Esophagus muscularis mucosa (tissue), 3 donors: Measurements from ENCODE around the gene MCRIP2.

Experiments used
- CTCF ChIP-seq, 3 experiments: fragments of 200-600 bp in 2 of 3; fragments of 450-650 bp in 1 of 3; sonication (generic) in 2 of 3; IDR thresholded peaks; one replicate each; pipeline ENCODE4 v1.5.1; 2017 to 2019; ENCODE audit warnings: antibody characterized with exemption in 3 of 3, mild to moderate bottlenecking in 2 of 3, moderate library complexity in 1 of 3
- POLR2A ChIP-seq: fragments of 450-650 bp; IDR thresholded peaks from one replicate; pipeline ENCODE4 v1.6.1; 2017; ENCODE audit warnings: antibody characterized with exemption, moderate library complexity, mild to moderate bottlenecking, low read depth
- POLR2AphosphoS5 ChIP-seq, 2 donors: sonication (generic); formaldehyde crosslinking; IDR thresholded peaks; one replicate each; pipeline ENCODE4 v1.6.1; 2017; ENCODE audit warnings: antibody characterized with exemption in 2 of 2

DNA sequence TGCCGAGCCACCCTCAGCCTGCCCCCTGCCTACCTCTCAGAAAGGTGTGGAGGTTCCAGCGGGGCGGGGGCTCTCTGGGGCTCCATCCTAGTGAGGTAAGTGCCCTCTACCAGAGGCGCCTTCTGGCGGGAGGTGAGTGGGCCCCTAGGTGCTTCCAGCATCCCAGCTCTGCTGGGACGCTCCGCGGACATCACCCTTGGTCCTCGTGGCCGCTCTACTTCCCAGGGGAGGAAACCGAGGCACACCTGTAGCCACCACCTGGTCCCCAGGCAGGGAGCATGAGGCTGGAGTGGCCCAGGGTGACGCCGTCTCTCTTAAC lies 1.4 kb downstream of the MCRIP2 start:
- TF ChIP-seq CTCF (IDR thresholded peaks at IDR 0.05) = no peak
- TF ChIP-seq POLR2A = no peak
- no peak for TF ChIP-seq POLR2AphosphoS5 (IDR thresholded peaks at IDR 0.05)
